ENCODE measurements around the gene SDC1. TPM values are rescaled to one million over a fixed set of nuclear protein-coding genes. Genes with fewer than 3 reads are reported as not detected.

SDC1 gene
- total RNA-seq, 1 donor from 2014 or later = 74.3 TPM

DNA sequence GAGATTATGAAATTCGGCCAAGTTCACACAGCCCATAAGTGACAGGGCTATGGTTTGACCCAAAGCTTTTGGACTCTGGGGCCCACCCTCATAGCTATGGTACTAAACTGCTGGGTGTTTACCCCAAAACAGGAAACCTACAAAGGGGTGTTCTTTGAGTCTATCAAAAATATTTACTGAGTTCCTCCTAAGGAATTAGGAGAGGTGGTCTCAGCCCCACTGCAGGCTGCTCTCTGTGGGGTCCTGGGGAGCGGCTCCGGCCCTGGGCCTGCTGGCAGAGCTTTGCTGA lies 45.5 kb downstream of the SDC1 start:
- Mint-ChIP-seq H3K9me3 (ENCODE audit: unreplicated experiment) (no peaks in the 10 kb centered on the region), H3K4me1 (ENCODE audit: low read depth, unreplicated experiment) (peaks cover 12% of the 10 kb centered on the region), H3K36me3 (ENCODE audit: low read depth, unreplicated experiment) (no peaks in the 10 kb centered on the region), H3K27me3 (ENCODE audit: low read depth, unreplicated experiment) (no peaks in the 10 kb centered on the region), H3K27ac (ENCODE audit: unreplicated experiment) (no peak overlapping the region), H3K4me3 (ENCODE audit: unreplicated experiment) (no peak overlapping the region)
- DNase-seq (ENCODE audit: low read depth) (no peak), FAIRE-seq (no peak)
- TF ChIP-seq EZH2 (IDR thresholded peaks at IDR 0.05; ENCODE audit: insufficient read depth, low read length) = no peak
- TF ChIP-seq CTCF (IDR thresholded peaks at IDR 0.05; ENCODE audit: insufficient read depth, low read depth, low read length) = no peak
- Histone ChIP-seq H3K4me1 (ENCODE audit: insufficient read depth, low read length) (peaks cover 28% of the 10 kb centered on the region), H3K36me3 (ENCODE audit: insufficient read depth, low read length) (no peaks in the 10 kb centered on the region), H3K4me2 (ENCODE audit: low read length) (no peak overlapping the region), H3K4me3 (ENCODE audit: insufficient read depth, low read depth, low read length) (no peak overlapping the region), H2AFZ (ENCODE audit: low read depth, low read length) (no peak overlapping the region), H3K79me2 (ENCODE audit: insufficient read depth, low read length) (no peaks in the 10 kb centered on the region), H3K9ac (ENCODE audit: low read length) (no peak overlapping the region), H3K27ac (ENCODE audit: low read depth, low read length) (no peak overlapping the region), H3K9me3 (ENCODE audit: insufficient read depth, low read depth, low read length) (no peaks in the 10 kb centered on the region), H4K20me1 (ENCODE audit: insufficient read depth, low read length) (no peaks in the 10 kb centered on the region), H3K27me3 (ENCODE audit: insufficient read depth, low read length) (no peaks in the 10 kb centered on the region)

DNA sequence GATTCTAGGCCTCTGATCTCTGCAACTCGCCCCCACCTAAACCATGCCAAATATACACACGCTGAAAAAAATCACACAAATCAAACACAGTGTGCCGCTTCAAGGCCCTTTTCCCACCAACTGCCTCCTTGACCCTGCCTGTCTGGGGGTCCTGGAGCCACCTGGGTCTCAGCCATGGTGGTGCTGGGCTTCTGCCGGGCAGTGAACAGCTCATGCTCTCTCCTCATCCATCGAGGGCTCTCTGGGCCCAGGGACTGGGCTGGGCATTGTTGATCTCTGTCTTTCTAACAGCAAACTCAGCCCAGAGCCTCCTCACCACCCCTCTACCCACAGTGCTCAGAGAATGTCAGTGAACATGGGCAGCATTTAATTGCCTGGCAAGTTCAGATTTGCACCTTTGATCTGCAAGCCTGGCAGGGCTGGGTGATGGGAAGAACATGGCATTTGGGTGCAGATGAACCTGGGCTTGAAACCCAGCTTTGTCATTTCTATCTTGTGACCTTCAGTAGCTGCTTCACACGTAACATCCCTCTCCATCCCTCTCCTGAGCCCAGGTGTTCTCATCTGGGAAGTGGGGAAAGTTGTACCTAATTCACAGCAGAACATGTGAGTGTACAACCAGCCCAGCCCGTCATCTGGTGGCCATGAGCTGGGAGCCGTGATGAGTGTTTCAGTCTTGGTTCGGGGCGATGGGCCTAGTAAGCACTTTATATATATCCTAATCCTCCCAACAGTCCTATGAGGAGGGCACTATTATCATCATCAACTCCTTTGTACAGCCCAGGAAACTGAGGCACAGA lies 46.1 kb downstream of the SDC1 start:
- no peak overlapping the region for H3K9ac ChIP-seq (ENCODE audit: low read length)
- Mint-ChIP-seq H3K27ac (ENCODE audit: unreplicated experiment) (no peak overlapping the region), H3K4me3 (ENCODE audit: unreplicated experiment) (no peak overlapping the region), H3K27me3 (ENCODE audit: low read depth, unreplicated experiment) (peaks cover 2% of the 10 kb centered on the region), H3K4me1 (ENCODE audit: low read depth, unreplicated experiment) (peaks cover 7% of the 10 kb centered on the region), H3K9me3 (ENCODE audit: unreplicated experiment) (no peaks in the 10 kb centered on the region), H3K36me3 (ENCODE audit: low read depth, unreplicated experiment) (no peaks in the 10 kb centered on the region)
- DNase-seq (ENCODE audit: low read depth) = no peak
- H3K27me3 ChIP-seq (ENCODE audit: insufficient read depth, low read length) = no peaks in the 10 kb centered on the region
- no peaks in the 10 kb centered on the region for H3K36me3 ChIP-seq (ENCODE audit: insufficient read depth, low read length)
- H3K4me2 ChIP-seq (ENCODE audit: low read length) = no peak overlapping the region
- H3K4me1 ChIP-seq (ENCODE audit: insufficient read depth, low read length) = peaks cover 22% of the 10 kb centered on the region
- no peaks in the 10 kb centered on the region for H3K79me2 ChIP-seq (ENCODE audit: insufficient read depth, low read length)
- no peaks in the 10 kb centered on the region for H4K20me1 ChIP-seq (ENCODE audit: insufficient read depth, low read length)
- no peak overlapping the region for H2AFZ ChIP-seq (ENCODE audit: low read depth, low read length)
- TF ChIP-seq CTCF (IDR thresholded peaks at IDR 0.05; ENCODE audit: insufficient read depth, low read depth, low read length) = no peak
- no peak for TF ChIP-seq EZH2 (IDR thresholded peaks at IDR 0.05; ENCODE audit: insufficient read depth, low read length)
- no peaks in the 10 kb centered on the region for H3K9me3 ChIP-seq (ENCODE audit: insufficient read depth, low read depth, low read length)
- no peak overlapping the region for H3K27ac ChIP-seq (ENCODE audit: low read depth, low read length)
- no peak overlapping the region for H3K4me3 ChIP-seq (ENCODE audit: insufficient read depth, low read depth, low read length)
- FAIRE-seq = no peak

DNA sequence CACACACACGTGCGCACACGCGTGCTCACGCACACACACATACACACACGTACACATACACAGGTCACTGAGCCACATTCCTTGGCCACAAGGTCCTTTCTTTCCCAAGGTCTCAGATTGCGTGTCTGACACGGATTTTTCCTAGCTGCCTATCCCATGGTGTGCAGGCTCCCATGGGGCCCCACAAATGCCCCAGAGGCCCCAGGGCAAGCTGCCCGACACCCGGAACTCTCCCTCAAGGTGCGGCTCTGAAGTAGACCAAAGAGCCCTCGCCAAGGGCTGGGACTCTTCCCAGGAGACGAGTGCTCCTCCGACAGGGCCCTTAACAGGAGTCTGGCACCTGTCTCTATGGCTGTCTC lies 46.7 kb downstream of the SDC1 start:
- no peak for FAIRE-seq
- Histone ChIP-seq H3K36me3 (ENCODE audit: insufficient read depth, low read length) (no peaks in the 10 kb centered on the region), H4K20me1 (ENCODE audit: insufficient read depth, low read length) (no peaks in the 10 kb centered on the region), H3K4me1 (ENCODE audit: insufficient read depth, low read length) (peaks cover 16% of the 10 kb centered on the region), H3K4me3 (ENCODE audit: insufficient read depth, low read depth, low read length) (no peak overlapping the region), H3K27ac (ENCODE audit: low read depth, low read length) (no peak overlapping the region), H3K27me3 (ENCODE audit: insufficient read depth, low read length) (no peaks in the 10 kb centered on the region), H3K9me3 (ENCODE audit: insufficient read depth, low read depth, low read length) (no peaks in the 10 kb centered on the region), H3K4me2 (ENCODE audit: low read length) (no peak overlapping the region), H2AFZ (ENCODE audit: low read depth, low read length) (no peak overlapping the region), H3K9ac (ENCODE audit: low read length) (no peak overlapping the region), H3K79me2 (ENCODE audit: insufficient read depth, low read length) (no peaks in the 10 kb centered on the region)
- Mint-ChIP-seq H3K9me3 (ENCODE audit: unreplicated experiment) (no peaks in the 10 kb centered on the region), H3K4me1 (ENCODE audit: low read depth, unreplicated experiment) (peaks cover 7% of the 10 kb centered on the region), H3K27me3 (ENCODE audit: low read depth, unreplicated experiment) (peaks cover 4% of the 10 kb centered on the region), H3K4me3 (ENCODE audit: unreplicated experiment) (no peak overlapping the region), H3K36me3 (ENCODE audit: low read depth, unreplicated experiment) (no peaks in the 10 kb centered on the region), H3K27ac (ENCODE audit: unreplicated experiment) (no peak overlapping the region)
- DNase-seq (ENCODE audit: low read depth) = no peak
- no peak for TF ChIP-seq CTCF (IDR thresholded peaks at IDR 0.05; ENCODE audit: insufficient read depth, low read depth, low read length)
- TF ChIP-seq EZH2 (IDR thresholded peaks at IDR 0.05; ENCODE audit: insufficient read depth, low read length) = no peak

All from astrocyte (in vitro differentiated cells and primary cell).